IPS-NIHi11 (cell line): ENCODE data around the gene CDC42EP4.

Experiments
- DNase-seq: peaks from one replicate; pipeline ENCODE4 v3.0.0; 2012; ENCODE audit warnings: mixed read lengths, low spot score

The CDC42EP4 gene

DNA sequence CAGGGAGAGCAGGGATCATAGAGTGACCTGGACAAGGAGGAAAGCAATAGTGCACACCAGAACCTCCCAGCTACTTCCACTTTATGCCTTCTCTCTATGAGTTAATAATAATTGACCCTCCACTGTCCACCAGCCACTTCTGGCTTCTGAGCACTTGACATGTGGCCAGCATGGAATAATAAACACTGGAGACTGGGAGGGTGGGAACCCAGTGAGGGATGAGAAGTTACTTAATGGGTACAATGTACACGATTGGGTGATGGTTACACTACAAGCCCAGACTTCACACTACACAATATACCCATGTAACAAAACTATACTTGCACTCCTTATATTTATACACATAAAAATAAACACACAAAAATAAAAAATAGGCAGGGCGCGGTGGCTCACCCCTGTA, 11.4 kb downstream of the CDC42EP4 start:
- no peak for DNase-seq

DNA sequence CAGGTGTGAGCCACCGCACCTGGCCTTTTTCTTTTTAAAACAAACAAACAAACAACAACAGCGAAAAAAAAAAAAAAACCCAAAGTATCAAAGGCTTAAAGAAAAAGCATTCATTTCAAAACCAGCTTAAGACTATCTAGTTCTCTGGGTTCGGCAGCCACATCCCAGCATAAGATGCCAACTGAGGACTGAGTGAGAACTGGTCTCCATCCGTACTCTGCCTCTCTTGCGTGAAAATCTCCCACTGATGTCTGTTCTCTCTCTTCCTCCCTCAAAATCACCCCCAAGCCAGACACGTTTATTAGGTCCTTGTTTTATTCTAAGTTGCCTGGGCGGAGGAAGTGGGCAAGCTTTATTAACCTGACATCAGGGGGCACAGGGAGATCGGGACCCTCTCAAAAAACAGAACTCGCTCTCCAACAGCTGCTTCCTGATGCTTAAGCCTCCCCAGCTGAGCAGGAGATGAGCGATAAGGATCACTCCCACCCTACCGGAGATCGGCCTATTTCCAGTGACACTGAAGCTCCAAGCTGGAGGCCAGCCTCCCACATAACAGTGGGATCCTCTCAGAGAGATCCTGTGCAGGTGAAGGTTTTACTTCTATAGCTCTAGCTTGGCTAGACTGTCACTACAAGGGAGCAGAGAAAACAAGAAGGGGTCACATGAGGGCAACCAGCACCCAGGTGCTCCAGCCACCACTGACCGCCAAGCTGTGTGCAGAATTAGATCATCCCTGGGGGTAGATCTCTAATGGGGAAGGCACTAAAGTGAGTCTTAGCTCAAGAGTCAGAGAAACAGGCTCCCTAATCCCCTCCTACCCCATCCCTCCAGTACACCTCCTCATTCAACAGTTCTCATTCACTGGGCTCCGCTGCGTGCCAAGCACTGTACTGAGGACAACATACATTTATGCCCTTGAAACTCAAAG, 13.6 kb downstream of the CDC42EP4 start:
- DNase-seq: no peak

DNA sequence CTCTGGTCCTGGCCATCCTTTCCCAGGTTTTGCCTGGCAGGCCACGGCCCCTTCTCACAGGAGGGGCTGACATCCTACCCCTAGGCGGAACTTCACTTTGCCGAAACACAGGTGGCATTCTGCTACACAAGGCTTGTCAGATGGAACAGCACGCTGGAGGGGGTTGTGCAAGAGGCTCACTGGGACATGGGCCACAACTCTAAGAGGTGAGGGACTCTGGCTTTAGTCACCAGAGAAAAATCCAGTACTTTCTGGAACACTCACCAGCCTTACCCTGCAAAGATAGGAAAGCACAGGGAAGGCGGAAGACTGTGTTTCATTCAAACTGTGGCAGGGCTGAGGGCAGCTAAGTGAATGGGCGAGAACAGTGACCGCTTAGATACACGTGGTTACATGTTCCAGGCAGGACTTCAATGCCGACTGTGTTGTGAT, 18.3 kb downstream of the CDC42EP4 start:
- DNase-seq: no peak

DNA sequence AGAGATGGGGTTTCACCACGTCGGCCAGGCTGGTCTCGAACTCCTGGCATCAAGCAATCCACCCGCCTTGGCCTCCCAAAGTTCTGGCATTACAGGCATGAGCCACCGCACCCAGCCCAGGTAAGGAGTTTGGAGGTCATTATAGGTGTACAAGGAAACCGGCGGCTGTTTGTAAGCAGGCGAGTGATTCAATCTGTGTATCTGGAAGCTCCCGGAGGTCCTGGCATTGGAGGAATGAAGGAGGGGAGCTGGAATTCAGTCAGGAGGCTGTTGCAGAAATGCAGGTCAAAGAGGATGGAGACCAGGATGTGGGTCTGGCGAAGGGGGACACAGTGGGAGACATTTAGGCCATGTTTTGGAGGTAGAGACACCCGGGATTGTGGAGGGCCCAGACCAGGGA, 18.8 kb downstream of the CDC42EP4 start:
- DNase-seq: no peak

- DNase-seq: no peak
These were observed 19.7 kb downstream of the CDC42EP4 start for GRCh38 chr17:73292031-73292531.

DNA sequence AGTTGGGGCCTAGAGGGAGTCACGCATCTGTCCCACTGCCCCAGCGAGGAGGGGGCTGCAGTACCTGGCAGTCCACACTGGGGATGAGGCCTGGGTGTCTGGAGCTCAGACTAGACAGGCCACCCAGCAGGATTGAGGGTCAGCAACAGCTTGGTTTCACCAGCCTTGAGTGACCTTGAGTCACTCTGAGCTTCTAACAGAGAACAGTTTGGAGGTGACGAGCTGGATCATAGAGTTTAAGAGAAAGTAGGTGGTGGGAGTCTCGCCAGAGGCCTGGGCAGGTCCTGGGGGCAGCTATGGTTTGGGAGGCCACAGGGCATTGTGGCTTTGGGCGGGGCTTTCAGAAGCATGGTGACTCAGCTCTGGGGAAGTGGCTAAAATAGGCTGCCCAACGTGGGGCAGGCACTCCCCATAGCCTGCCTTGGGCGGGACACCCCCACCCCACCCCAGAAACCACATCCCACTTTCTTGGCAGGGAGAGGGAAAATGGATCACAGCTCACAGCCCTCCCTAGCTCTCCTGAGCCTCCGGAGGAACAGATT, 20.5 kb downstream of the CDC42EP4 start:
- DNase-seq: no peak

GRCh38 chr17:73290399-73291259, 21.2 kb downstream of the CDC42EP4 start:
- no peak for DNase-seq

GRCh38 chr17:73289549-73290254, 22.1 kb downstream of the CDC42EP4 start:
- DNase-seq: no peak

DNA sequence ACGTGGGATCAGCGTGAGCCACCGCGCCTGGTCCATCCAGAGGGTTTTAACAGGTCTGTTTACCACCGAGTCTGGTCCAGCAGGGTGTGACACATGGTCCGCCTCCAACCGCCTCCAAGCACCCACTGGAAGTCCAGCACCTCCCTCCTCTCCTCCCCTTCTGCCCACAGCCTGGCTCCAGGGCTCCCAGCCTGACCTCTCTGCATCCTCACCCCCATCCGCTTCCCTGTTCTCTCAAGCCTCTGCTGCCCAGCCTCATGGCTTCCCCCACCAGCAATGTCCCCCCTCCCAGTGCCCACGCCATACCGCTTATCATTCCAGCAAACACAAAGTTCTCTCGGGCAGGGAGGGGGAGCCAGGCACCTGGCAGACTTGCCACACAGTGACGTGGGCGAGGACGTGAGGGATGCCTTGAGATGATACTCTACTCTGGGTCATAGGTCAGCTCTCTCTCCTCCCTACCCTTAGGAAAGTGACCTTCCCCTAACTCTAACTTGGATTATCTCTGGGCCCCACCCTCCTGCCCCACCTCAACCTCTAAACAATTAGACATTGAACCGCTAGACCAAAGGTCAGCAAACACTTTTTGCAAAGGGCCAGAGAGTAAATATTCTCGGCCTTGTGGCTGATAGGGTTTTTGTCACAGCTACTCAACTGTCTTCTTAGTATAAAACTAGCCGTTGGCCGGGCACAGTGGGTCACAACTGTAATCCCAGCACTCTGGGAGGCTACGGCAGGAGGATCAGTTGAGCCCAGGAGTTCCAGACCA, 23.1 kb downstream of the CDC42EP4 start:
- no peak for DNase-seq

GRCh38 chr17:73286863-73287296, 24.9 kb downstream of the CDC42EP4 start:
- no peak for DNase-seq

GRCh38 chr17:73285916-73286862, 25.6 kb downstream of the CDC42EP4 start:
- no peak for DNase-seq

GRCh38 chr17:73285603-73285908, 26.2 kb downstream of the CDC42EP4 start:
- DNase-seq: no peak

GRCh38 chr17:73284906-73285602, 26.7 kb downstream of the CDC42EP4 start:
- no peak for DNase-seq

- no peak for DNase-seq
These were observed 27.4 kb downstream of the CDC42EP4 start for GRCh38 chr17:73284354-73284753.

- DNase-seq: peak; percentile 91
These were observed 27.9 kb downstream of the CDC42EP4 start for GRCh38 chr17:73283841-73284282.

DNA sequence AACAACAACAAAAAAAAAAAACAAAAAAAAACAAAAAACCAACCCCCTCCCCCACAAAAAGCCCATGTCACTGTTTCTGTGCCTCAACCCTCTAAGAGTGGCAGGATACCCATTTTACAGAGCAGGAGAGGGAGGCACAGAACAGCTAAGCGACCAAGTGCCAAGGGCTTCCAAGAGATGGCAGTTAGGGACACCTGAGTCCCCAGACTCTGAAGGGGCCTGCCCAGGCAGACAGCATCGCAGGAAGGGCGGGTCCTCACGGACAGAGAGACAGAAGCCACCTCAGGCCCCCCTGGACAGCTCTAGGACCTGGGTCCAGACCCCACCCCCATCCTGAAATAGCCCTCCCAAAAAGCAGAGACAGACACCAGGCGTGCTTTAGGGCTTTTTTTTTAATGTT, 28.6 kb downstream of the CDC42EP4 start:
- no peak for DNase-seq

- DNase-seq: no peak
These were observed 29.2 kb downstream of the CDC42EP4 start for GRCh38 chr17:73282629-73283028.

DNA sequence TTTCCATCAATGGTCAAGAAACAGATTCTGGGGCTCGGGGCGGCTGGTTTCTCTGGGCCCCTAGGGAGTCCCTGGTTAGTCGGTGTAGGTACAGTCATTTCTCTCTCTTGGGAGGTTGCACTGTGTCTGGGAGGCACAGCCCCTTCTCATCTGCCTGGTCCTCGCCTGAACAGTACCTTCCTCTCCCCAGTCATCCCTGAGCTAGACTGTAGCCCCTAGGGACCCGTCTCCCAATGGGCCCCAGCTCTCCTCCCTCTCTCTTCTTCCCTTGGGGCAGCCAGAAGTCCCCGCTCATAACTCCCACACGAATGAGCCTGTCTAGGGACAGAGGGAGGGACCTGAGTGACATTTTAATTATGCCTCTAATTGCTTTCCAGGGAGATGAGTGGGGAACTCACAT, 29.9 kb downstream of the CDC42EP4 start:
- no peak for DNase-seq

DNA sequence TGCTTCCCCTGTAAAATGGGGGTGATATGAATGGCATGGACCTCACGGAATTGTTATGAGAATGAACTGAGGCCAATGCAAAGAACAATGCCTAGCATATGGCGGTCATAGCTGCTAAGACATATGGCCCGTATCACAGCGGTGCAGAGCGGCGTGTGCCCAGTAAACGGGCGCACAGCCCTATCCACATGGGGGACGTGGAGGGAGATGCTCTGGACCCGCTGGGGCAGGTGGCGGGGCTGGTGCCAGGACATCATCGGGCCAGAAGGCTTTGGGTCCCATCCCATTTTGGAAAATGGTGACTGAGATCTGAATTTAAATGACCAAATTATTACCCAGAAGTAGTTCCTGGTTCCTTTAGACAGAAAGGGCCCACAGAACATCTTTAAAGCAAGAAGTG, 31.6 kb downstream of the CDC42EP4 start:
- DNase-seq: no peak
